Endometrial microvascular endothelial cells (primary cell): ENCODE results near the gene PORCN. TPM values are rescaled to one million over a fixed set of nuclear protein-coding genes. Genes with fewer than 3 reads are reported as not detected.
"Not testable (repeated sequence)": the region's sequence is repeated elsewhere in the genome, so short reads cannot be mapped to it uniquely, and the experiment has no call there.

ENCODE experiments used
- in situ Hi-C: cut with HindIII; loops from 2 replicates; pipeline ENCODE4 v1.10.0; 2017; ENCODE audit warnings: low sequenced_read_pairs, low pct_unique_long_range_greater_than_20kb; ENCODE audit errors: inconsistent ontology term
- total RNA-seq: library from RNA; depleted of rRNA; stranded (reverse); fragments of >200 nt; gene quantifications from one replicate; pipeline ENCODE4 v1.2.3, GENCODE V29; 2015; ENCODE audit errors: inconsistent ontology term

The PORCN gene
- total RNA-seq, 1 donor from 2014 or later: 17.7 TPM

- in situ Hi-C loops: no loop called here
Observed at GRCh38 chrX:48530736-48531135, 21.9 kb downstream of the PORCN start.

GRCh38 chrX:48531358-48531959 is 22.7 kb downstream of the PORCN start:
- in situ Hi-C loops: no loop called here

- in situ Hi-C loops: no loop called here
Observed at GRCh38 chrX:48532161-48532560, 23.4 kb downstream of the PORCN start.

GRCh38 chrX:48533165-48533564 is 24.4 kb downstream of the PORCN start:
- in situ Hi-C loops: no loop called here

- in situ Hi-C loops: no loop called here
Observed at GRCh38 chrX:48538641-48539344, 30.0 kb downstream of the PORCN start.

GRCh38 chrX:48539345-48540027 is 30.7 kb downstream of the PORCN start, which contains the start of gene TBC1D25:
Gene TBC1D25 (plus strand): TSS chrX:48539714. CDS start chrX:48539798, 84 bp downstream.
- in situ Hi-C loops: no loop called here

GRCh38 chrX:48540028-48540375 is 31.2 kb downstream of the PORCN start:
- in situ Hi-C loops: no loop called here

GRCh38 chrX:48540480-48540879 is 31.7 kb downstream of the PORCN start:
- in situ Hi-C loops: no loop called here

- in situ Hi-C loops: no loop called here
Observed at GRCh38 chrX:48541140-48541814, 32.5 kb downstream of the PORCN start.

GRCh38 chrX:48548871-48549270 is 40.1 kb downstream of the PORCN start:
- in situ Hi-C loops: no loop called here

- in situ Hi-C loops: not testable (repeated sequence)
Observed at GRCh38 chrX:48555731-48556325, 47.0 kb downstream of the PORCN start.

GRCh38 chrX:48558271-48558670 is 49.5 kb downstream of the PORCN start:
- in situ Hi-C loops: no loop called here

- in situ Hi-C loops: no loop called here
Observed at GRCh38 chrX:48559636-48560035, 50.8 kb downstream of the PORCN start.

- in situ Hi-C loops: no loop called here
Observed at GRCh38 chrX:48560056-48560455, 51.3 kb downstream of the PORCN start.

GRCh38 chrX:48560681-48561080 is 51.9 kb downstream of the PORCN start:
- in situ Hi-C loops: no loop called here

GRCh38 chrX:48569958-48570357 is 61.2 kb downstream of the PORCN start:
- in situ Hi-C loops: no loop called here
